Panc1 (cell line): Measurements from ENCODE around the gene OR6B2. TPM values are rescaled to one million over a fixed set of nuclear protein-coding genes. Genes with fewer than 3 reads are reported as not detected.

ENCODE experiments used
- ATAC-seq: fragments of 200-7000 bp; cut with Tn5 transposase; 2 replicates; pipeline ENCODE4 v1.9.1; 2020; ENCODE audit warnings: mild to moderate bottlenecking, moderate library complexity
- BruUV-seq: library from RNA; stranded (reverse); fragments of 400-500 nt; replicated peaks from 2 replicates; lab custom pipeline; 2021; lab: Mats Ljungman, UMichigan
- CTCF ChIA-PET: fragments of 300-600 bp; sonication (Branson Sonifier 250); formaldehyde crosslinking; loops from one replicate; lab custom pipeline; 2022; ENCODE audit warnings: antibody characterized with exemption; lab: Charles Lee
- POLR2A ChIA-PET: fragments of 300-600 bp; sonication (Branson Sonifier 250); formaldehyde crosslinking; loops from one replicate; lab custom pipeline; 2022; ENCODE audit warnings: antibody characterized with exemption; lab: Charles Lee
- DNase-seq: peaks from one replicate; pipeline ENCODE4 v3.0.0-alpha.2; 2010; ENCODE audit warnings: low read depth, low spot score
- H3K27ac ChIP-seq: 2 replicates; pipeline ENCODE4 v1.5.1; 2011; ENCODE audit warnings: mild to moderate bottlenecking, low read length, inconsistent platforms
- H3K27me3 ChIP-seq: fragments of 200-500 bp; sonication (Bioruptor generic); 2 replicates; pipeline ENCODE4 v1.6.0; 2014; ENCODE audit warnings: low read length, inconsistent platforms; ENCODE audit not compliant: control insufficient read depth, insufficient read depth
- H3K36me3 ChIP-seq: fragments of 200-500 bp; sonication (Bioruptor generic); 2 replicates; pipeline ENCODE4 v1.5.1; 2014; ENCODE audit warnings: inconsistent platforms, mild to moderate bottlenecking, low read length, moderate library complexity; ENCODE audit not compliant: control insufficient read depth, insufficient read depth
- H3K4me1 ChIP-seq: 2 replicates; pipeline ENCODE4 v1.5.1; 2011; ENCODE audit warnings: inconsistent platforms, mild to moderate bottlenecking, low read length, moderate library complexity; ENCODE audit not compliant: control insufficient read depth, insufficient read depth
- H3K4me3 ChIP-seq, 2 experiments: 2 replicates each; pipeline ENCODE4 v1.5.1; 2011 to 2012; ENCODE audit warnings: low read depth in 2 of 2, low read length in 2 of 2, mild to moderate bottlenecking in 2 of 2, inconsistent platforms in 1 of 2, moderate library complexity in 1 of 2
- H3K9me3 ChIP-seq: fragments of 200-500 bp; sonication (Bioruptor generic); 2 replicates; pipeline ENCODE4 v1.5.1; 2014; ENCODE audit warnings: low read depth, mild to moderate bottlenecking, inconsistent platforms, low read length, moderate library complexity; ENCODE audit not compliant: control insufficient read depth, insufficient read depth
- POLR2AphosphoS5 ChIP-seq: IDR thresholded peaks from 2 replicates; pipeline ENCODE4 v1.6.1; 2012; ENCODE audit warnings: mild to moderate bottlenecking, low read depth, low read length, moderate library complexity
- SIN3A ChIP-seq: IDR thresholded peaks from 2 replicates; pipeline ENCODE4 v1.6.1; 2012; ENCODE audit warnings: low read depth, mild to moderate bottlenecking, low read length, moderate library complexity, borderline replicate concordance; ENCODE audit not compliant: insufficient read depth
- TCF7L2 ChIP-seq: IDR thresholded peaks from 2 replicates; pipeline ENCODE4 v1.6.1; 2011; ENCODE audit warnings: mild to moderate bottlenecking, low read depth, low read length, inconsistent platforms
- in situ Hi-C: cut with HindIII; loops from 2 replicates; pipeline ENCODE4 v1.10.0; 2016; ENCODE audit warnings: low sequenced_read_pairs, low pct_unique_long_range_greater_than_20kb
- intact Hi-C: fragments of 100-400 bp; cut with micrococcal nuclease; formaldehyde crosslinking; loops from one replicate; pipeline ENCODE4 v1.10.0; 2022; ENCODE audit not compliant: unreplicated experiment
- total RNA-seq: library from RNA; stranded (reverse); gene quantifications from one replicate; pipeline ENCODE4 v1.2.1, GENCODE V29; 2021; ENCODE audit not compliant: unreplicated experiment
- TF ChIP-seq, protein P1 (sequence below): fragments of 450-650 bp; IDR thresholded peaks from 2 replicates; pipeline ENCODE4 v1.5.1; 2017; ENCODE audit warnings: mild to moderate bottlenecking
- TF ChIP-seq, protein P2 (sequence below), 2 experiments: IDR thresholded peaks; 2 replicates each; pipeline ENCODE4 v1.6.1; 2011 to 2012; ENCODE audit warnings: low read depth in 2 of 2, control low read depth in 1 of 2, low read length in 1 of 2, mild to moderate bottlenecking in 1 of 2, moderate library complexity in 1 of 2; ENCODE audit not compliant: insufficient read depth in 1 of 2

The OR6B2 gene
- total RNA-seq, 1 experiment from 2014 or later, result not detected

DNA sequence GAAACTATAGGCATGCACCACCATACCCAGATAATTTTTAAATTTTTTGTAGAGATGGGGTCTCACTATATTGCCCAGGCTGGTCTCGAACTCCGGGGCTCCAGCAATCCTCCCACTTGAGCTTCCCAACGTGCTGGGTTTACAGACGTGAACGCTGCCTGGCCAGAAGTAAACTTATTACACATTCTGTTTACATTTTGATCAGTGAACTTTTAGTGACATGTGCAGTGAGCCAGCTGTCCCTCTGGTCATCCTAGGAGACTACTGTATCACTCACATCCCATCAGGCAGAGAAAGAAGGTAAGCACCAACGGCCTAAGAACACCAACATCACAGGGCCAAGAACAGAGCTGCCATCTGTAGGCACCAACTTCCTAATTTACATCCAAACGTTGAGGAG is 27.2 kb downstream of the OR6B2 start:
- H3K36me3 ChIP-seq, result peaks cover 16% of the 10 kb centered on the region; the same call in 1 of the 2 replicates
- DNase-seq, result no peak

DNA sequence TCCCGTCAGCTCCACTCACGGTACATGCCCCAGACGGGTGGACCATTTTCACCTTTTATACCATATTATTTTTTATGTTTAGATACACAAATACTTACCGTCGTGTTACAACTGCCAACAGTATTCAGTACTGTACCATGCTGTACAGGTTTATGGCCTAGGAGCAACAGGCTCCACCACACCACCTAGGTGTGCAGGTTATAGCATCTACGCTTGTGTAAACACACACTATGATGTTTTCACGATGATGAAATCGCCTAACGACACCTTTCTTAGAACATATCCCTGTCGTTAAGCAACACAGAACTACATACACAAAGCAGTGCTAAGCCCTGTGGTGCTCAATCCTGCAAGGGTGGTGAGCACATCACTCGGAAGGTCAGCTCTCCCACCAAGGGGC is 29.6 kb downstream of the OR6B2 start:
- intact Hi-C loops, result no loop called here
- no peaks in the 10 kb centered on the region for H3K27me3 ChIP-seq
- H3K27ac ChIP-seq, result no peak overlapping the region
- no TSS peak for BruUV-seq
- TF ChIP-seq SIN3A (no peak), POLR2AphosphoS5 (no peak), TCF7L2 (no peak)
- TF ChIP-seq, protein P1, sequence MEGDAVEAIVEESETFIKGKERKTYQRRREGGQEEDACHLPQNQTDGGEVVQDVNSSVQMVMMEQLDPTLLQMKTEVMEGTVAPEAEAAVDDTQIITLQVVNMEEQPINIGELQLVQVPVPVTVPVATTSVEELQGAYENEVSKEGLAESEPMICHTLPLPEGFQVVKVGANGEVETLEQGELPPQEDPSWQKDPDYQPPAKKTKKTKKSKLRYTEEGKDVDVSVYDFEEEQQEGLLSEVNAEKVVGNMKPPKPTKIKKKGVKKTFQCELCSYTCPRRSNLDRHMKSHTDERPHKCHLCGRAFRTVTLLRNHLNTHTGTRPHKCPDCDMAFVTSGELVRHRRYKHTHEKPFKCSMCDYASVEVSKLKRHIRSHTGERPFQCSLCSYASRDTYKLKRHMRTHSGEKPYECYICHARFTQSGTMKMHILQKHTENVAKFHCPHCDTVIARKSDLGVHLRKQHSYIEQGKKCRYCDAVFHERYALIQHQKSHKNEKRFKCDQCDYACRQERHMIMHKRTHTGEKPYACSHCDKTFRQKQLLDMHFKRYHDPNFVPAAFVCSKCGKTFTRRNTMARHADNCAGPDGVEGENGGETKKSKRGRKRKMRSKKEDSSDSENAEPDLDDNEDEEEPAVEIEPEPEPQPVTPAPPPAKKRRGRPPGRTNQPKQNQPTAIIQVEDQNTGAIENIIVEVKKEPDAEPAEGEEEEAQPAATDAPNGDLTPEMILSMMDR, result no peak
- ChIA-PET CTCF (no interaction called here), POLR2A (no interaction called here)
- no peak for DNase-seq
- H3K4me3 ChIP-seq, result no peak overlapping the region
- peaks cover 16% of the 10 kb centered on the region; the same call in 1 of the 2 replicates for H3K36me3 ChIP-seq
- in situ Hi-C loops, result no loop called here
- no peak for ATAC-seq
- no peaks in the 10 kb centered on the region for H3K9me3 ChIP-seq
- no peaks in the 10 kb centered on the region for H3K4me1 ChIP-seq

More for the DNA sequence above, 27.2 kb downstream of the OR6B2 start:
- in situ Hi-C loops (no loop called here), intact Hi-C loops (no loop called here)
- POLR2A ChIA-PET, result interaction anchor here (0.5 to 0.6 kb wide), 2 partner anchors 72 to 899 kb away, joined by 3 to 16 read pairs; no protein-coding TSS in a partner anchor
- ATAC-seq, result no peak
- CTCF ChIA-PET, result interaction anchor here (1.3 kb wide), 2 partner anchors 10 to 19 kb away, joined by 3 read pairs; no protein-coding TSS in a partner anchor
- Histone ChIP-seq H3K9me3 (no peaks in the 10 kb centered on the region), H3K4me3 (no peak overlapping the region), H3K4me1 (no peaks in the 10 kb centered on the region), H3K27ac (no peak overlapping the region), H3K27me3 (no peaks in the 10 kb centered on the region)
- BruUV-seq, result no TSS peak
- TF ChIP-seq SIN3A (no peak), POLR2AphosphoS5 (no peak), TCF7L2 (no peak)
- TF ChIP-seq, protein P1, result no peak
- TF ChIP-seq, protein P2, sequence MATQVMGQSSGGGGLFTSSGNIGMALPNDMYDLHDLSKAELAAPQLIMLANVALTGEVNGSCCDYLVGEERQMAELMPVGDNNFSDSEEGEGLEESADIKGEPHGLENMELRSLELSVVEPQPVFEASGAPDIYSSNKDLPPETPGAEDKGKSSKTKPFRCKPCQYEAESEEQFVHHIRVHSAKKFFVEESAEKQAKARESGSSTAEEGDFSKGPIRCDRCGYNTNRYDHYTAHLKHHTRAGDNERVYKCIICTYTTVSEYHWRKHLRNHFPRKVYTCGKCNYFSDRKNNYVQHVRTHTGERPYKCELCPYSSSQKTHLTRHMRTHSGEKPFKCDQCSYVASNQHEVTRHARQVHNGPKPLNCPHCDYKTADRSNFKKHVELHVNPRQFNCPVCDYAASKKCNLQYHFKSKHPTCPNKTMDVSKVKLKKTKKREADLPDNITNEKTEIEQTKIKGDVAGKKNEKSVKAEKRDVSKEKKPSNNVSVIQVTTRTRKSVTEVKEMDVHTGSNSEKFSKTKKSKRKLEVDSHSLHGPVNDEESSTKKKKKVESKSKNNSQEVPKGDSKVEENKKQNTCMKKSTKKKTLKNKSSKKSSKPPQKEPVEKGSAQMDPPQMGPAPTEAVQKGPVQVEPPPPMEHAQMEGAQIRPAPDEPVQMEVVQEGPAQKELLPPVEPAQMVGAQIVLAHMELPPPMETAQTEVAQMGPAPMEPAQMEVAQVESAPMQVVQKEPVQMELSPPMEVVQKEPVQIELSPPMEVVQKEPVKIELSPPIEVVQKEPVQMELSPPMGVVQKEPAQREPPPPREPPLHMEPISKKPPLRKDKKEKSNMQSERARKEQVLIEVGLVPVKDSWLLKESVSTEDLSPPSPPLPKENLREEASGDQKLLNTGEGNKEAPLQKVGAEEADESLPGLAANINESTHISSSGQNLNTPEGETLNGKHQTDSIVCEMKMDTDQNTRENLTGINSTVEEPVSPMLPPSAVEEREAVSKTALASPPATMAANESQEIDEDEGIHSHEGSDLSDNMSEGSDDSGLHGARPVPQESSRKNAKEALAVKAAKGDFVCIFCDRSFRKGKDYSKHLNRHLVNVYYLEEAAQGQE (IDR thresholded peaks at IDR 0.05; ENCODE audit: insufficient read depth in 1 of 2, low read depth in 2 of 2, low read length in 1 of 2), result no peak
